ENCODE results near the gene KYNU. TPM values are rescaled to one million over a fixed set of nuclear protein-coding genes. Genes with fewer than 3 reads are reported as not detected.
"Not testable (repeated sequence)": the region's sequence is repeated elsewhere in the genome, so short reads cannot be mapped to it uniquely, and the experiment has no call there.

The KYNU gene
- total and polyA plus RNA-seq, 2 donors (not counting 1 experiment from before 2014, with no cell fraction given): 0.26 to 4.6 TPM

- Histone ChIP-seq H3K9me3 (ENCODE audit: control insufficient read depth, insufficient read depth, low read depth, low read length) (no peaks in the 10 kb centered on the region), H3K27me3 (ENCODE audit: control insufficient read depth, insufficient read depth, low read length) (no peaks in the 10 kb centered on the region), H3K4me1 (ENCODE audit: control insufficient read depth, extremely low read depth, insufficient read depth, low read length) (peaks cover 2% of the 10 kb centered on the region), H3K4me3 (replicated peaks in 1 of 4; ENCODE audit: control extremely low read depth in 1 of 4, insufficient read depth in 1 of 4, low read depth in 3 of 4, low read length in 4 of 4) (no peak overlapping the region), H3K79me2 (ENCODE audit: control insufficient read depth, insufficient read depth, low read length) (no peaks in the 10 kb centered on the region), H3K36me3 (ENCODE audit: control insufficient read depth, insufficient read depth, low read length) (no peaks in the 10 kb centered on the region), H4K20me1 (ENCODE audit: control insufficient read depth, extremely low read depth, insufficient read depth, low read length) (no peaks in the 10 kb centered on the region), H3K27ac (ENCODE audit: insufficient read depth, low read length) (no peak overlapping the region), H3K9ac (ENCODE audit: insufficient read depth, low read length) (no peak overlapping the region), H2AFZ (ENCODE audit: low read length) (no peak overlapping the region), H3K4me2 (ENCODE audit: extremely low read depth, insufficient read depth, low read length) (no peak overlapping the region)
- TF ChIP-seq, protein P1, sequence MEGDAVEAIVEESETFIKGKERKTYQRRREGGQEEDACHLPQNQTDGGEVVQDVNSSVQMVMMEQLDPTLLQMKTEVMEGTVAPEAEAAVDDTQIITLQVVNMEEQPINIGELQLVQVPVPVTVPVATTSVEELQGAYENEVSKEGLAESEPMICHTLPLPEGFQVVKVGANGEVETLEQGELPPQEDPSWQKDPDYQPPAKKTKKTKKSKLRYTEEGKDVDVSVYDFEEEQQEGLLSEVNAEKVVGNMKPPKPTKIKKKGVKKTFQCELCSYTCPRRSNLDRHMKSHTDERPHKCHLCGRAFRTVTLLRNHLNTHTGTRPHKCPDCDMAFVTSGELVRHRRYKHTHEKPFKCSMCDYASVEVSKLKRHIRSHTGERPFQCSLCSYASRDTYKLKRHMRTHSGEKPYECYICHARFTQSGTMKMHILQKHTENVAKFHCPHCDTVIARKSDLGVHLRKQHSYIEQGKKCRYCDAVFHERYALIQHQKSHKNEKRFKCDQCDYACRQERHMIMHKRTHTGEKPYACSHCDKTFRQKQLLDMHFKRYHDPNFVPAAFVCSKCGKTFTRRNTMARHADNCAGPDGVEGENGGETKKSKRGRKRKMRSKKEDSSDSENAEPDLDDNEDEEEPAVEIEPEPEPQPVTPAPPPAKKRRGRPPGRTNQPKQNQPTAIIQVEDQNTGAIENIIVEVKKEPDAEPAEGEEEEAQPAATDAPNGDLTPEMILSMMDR (conservative IDR thresholded peaks at IDR 0.05 in 1 of 2, IDR thresholded peaks at IDR 0.05 in 1 of 2; ENCODE audit: low read depth in 1 of 2, low read length in 2 of 2): no peak
- TF ChIP-seq EZH2 (IDR thresholded peaks at IDR 0.05; ENCODE audit: low read length, missing control alignments): no peak
- no peak for DNase-seq (ENCODE audit: low read depth in 2 of 2)
These were observed 210.9 kb downstream of the KYNU start for GRCh38 chr2:143088388-143088787.

- not testable (repeated sequence) for H3K36me3 ChIP-seq (ENCODE audit: control insufficient read depth, insufficient read depth, low read length); H3K27ac ChIP-seq (ENCODE audit: insufficient read depth, low read length); H3K4me2 ChIP-seq (ENCODE audit: extremely low read depth, insufficient read depth, low read length); H3K9me3 ChIP-seq (ENCODE audit: control insufficient read depth, insufficient read depth, low read depth, low read length); H3K79me2 ChIP-seq (ENCODE audit: control insufficient read depth, insufficient read depth, low read length); H3K27me3 ChIP-seq (ENCODE audit: control insufficient read depth, insufficient read depth, low read length); H3K9ac ChIP-seq (ENCODE audit: insufficient read depth, low read length); H3K4me1 ChIP-seq (ENCODE audit: control insufficient read depth, extremely low read depth, insufficient read depth, low read length); DNase-seq (ENCODE audit: low read depth in 2 of 2); H2AFZ ChIP-seq (ENCODE audit: low read length); H4K20me1 ChIP-seq (ENCODE audit: control insufficient read depth, extremely low read depth, insufficient read depth, low read length); H3K4me3 ChIP-seq (replicated peaks in 1 of 4; ENCODE audit: control extremely low read depth in 1 of 4, insufficient read depth in 1 of 4, low read depth in 3 of 4, low read length in 4 of 4)
These were observed 212.1 kb downstream of the KYNU start for GRCh38 chr2:143089520-143089919.

Data from fibroblast of lung (primary cell).